ENCODE measurements around the gene SRGAP2C. TPM values are rescaled to one million over a fixed set of nuclear protein-coding genes. Genes with fewer than 3 reads are reported as not detected.
"Not testable (repeated sequence)": the region's sequence is repeated elsewhere in the genome, so short reads cannot be mapped to it uniquely, and the experiment has no call there.

The SRGAP2C gene
- total and polyA plus RNA-seq, 9 donors, result 12.4 to 32.4 (median 21.3) TPM

GRCh38 chr1:121298529-121298928 lies 113.8 kb downstream of the SRGAP2C start:
- H3K27ac ChIP-seq (ENCODE audit: low read length); H3K27me3 ChIP-seq (ENCODE audit: control insufficient read depth, insufficient read depth, low read length); H3K9me3 ChIP-seq (replicated peaks; ENCODE audit: control insufficient read depth, low read depth, low read length); DNase-seq; H3K4me1 ChIP-seq (ENCODE audit: control insufficient read depth, insufficient read depth, low read length); H3K36me3 ChIP-seq (ENCODE audit: control insufficient read depth, insufficient read depth, low read length); H3K4me3 ChIP-seq (ENCODE audit: low read length): not testable (repeated sequence)
- no CpG with 5 or more reads among the region's 4 CpGs for WGBS (ENCODE audit: insufficient coverage)

- not testable (repeated sequence) for H3K9me3 ChIP-seq (replicated peaks; ENCODE audit: control insufficient read depth, low read depth, low read length); DNase-seq; H3K27ac ChIP-seq (ENCODE audit: low read length); H3K4me3 ChIP-seq (ENCODE audit: low read length); H3K4me1 ChIP-seq (ENCODE audit: control insufficient read depth, insufficient read depth, low read length); H3K27me3 ChIP-seq (ENCODE audit: control insufficient read depth, insufficient read depth, low read length); H3K36me3 ChIP-seq (ENCODE audit: control insufficient read depth, insufficient read depth, low read length)
- no CpG with 5 or more reads among the region's 6 CpGs for WGBS (ENCODE audit: insufficient coverage)
These were observed 114.9 kb downstream of the SRGAP2C start for GRCh38 chr1:121299514-121300149.

GRCh38 chr1:121301876-121302275 lies 117.1 kb downstream of the SRGAP2C start:
- H3K27ac ChIP-seq (ENCODE audit: low read length); H3K9me3 ChIP-seq (replicated peaks; ENCODE audit: control insufficient read depth, low read depth, low read length); H3K27me3 ChIP-seq (ENCODE audit: control insufficient read depth, insufficient read depth, low read length); DNase-seq; H3K4me1 ChIP-seq (ENCODE audit: control insufficient read depth, insufficient read depth, low read length); H3K36me3 ChIP-seq (ENCODE audit: control insufficient read depth, insufficient read depth, low read length); H3K4me3 ChIP-seq (ENCODE audit: low read length): not testable (repeated sequence)
- no CpG with 5 or more reads among the region's 2 CpGs for whole genome bisulfite sequencing (ENCODE audit: insufficient coverage)

- not testable (repeated sequence) for H3K36me3 ChIP-seq (ENCODE audit: control insufficient read depth, insufficient read depth, low read length); H3K4me1 ChIP-seq (ENCODE audit: control insufficient read depth, insufficient read depth, low read length); H3K27ac ChIP-seq (ENCODE audit: low read length); DNase-seq; H3K9me3 ChIP-seq (replicated peaks; ENCODE audit: control insufficient read depth, low read depth, low read length); H3K4me3 ChIP-seq (ENCODE audit: low read length); H3K27me3 ChIP-seq (ENCODE audit: control insufficient read depth, insufficient read depth, low read length)
- no CpG with 5 or more reads among the region's 3 CpGs for WGBS (ENCODE audit: insufficient coverage)
These were observed 123.0 kb downstream of the SRGAP2C start for GRCh38 chr1:121307759-121308158.

- H3K9me3 ChIP-seq (replicated peaks; ENCODE audit: control insufficient read depth, low read depth, low read length); H3K27ac ChIP-seq (ENCODE audit: low read length); H3K4me3 ChIP-seq (ENCODE audit: low read length); H3K36me3 ChIP-seq (ENCODE audit: control insufficient read depth, insufficient read depth, low read length); H3K4me1 ChIP-seq (ENCODE audit: control insufficient read depth, insufficient read depth, low read length); H3K27me3 ChIP-seq (ENCODE audit: control insufficient read depth, insufficient read depth, low read length); DNase-seq: not testable (repeated sequence)
These were observed 130.7 kb downstream of the SRGAP2C start for GRCh38 chr1:121315509-121315908.

- not testable (repeated sequence) for H3K36me3 ChIP-seq (ENCODE audit: control insufficient read depth, insufficient read depth, low read length); H3K4me1 ChIP-seq (ENCODE audit: control insufficient read depth, insufficient read depth, low read length); H3K27me3 ChIP-seq (ENCODE audit: control insufficient read depth, insufficient read depth, low read length); H3K27ac ChIP-seq (ENCODE audit: low read length); H3K4me3 ChIP-seq (ENCODE audit: low read length); H3K9me3 ChIP-seq (replicated peaks; ENCODE audit: control insufficient read depth, low read depth, low read length); DNase-seq
- no CpG with 5 or more reads among the region's 3 CpGs for WGBS (ENCODE audit: insufficient coverage)
These were observed 131.3 kb downstream of the SRGAP2C start for GRCh38 chr1:121316081-121316480.

GRCh38 chr1:121317491-121318468 lies 133.0 kb downstream of the SRGAP2C start:
- not testable (repeated sequence) for H3K4me1 ChIP-seq (ENCODE audit: control insufficient read depth, insufficient read depth, low read length); DNase-seq; H3K9me3 ChIP-seq (replicated peaks; ENCODE audit: control insufficient read depth, low read depth, low read length); H3K36me3 ChIP-seq (ENCODE audit: control insufficient read depth, insufficient read depth, low read length); H3K4me3 ChIP-seq (ENCODE audit: low read length); H3K27me3 ChIP-seq (ENCODE audit: control insufficient read depth, insufficient read depth, low read length); H3K27ac ChIP-seq (ENCODE audit: low read length)
- no CpG with 5 or more reads among the region's 11 CpGs for WGBS (ENCODE audit: insufficient coverage)

- H3K27ac ChIP-seq (ENCODE audit: low read length); H3K4me3 ChIP-seq (ENCODE audit: low read length); H3K9me3 ChIP-seq (replicated peaks; ENCODE audit: control insufficient read depth, low read depth, low read length); DNase-seq; H3K36me3 ChIP-seq (ENCODE audit: control insufficient read depth, insufficient read depth, low read length); H3K4me1 ChIP-seq (ENCODE audit: control insufficient read depth, insufficient read depth, low read length); H3K27me3 ChIP-seq (ENCODE audit: control insufficient read depth, insufficient read depth, low read length): not testable (repeated sequence)
- no CpG with 5 or more reads among the region's 2 CpGs for WGBS (ENCODE audit: insufficient coverage)
These were observed 133.9 kb downstream of the SRGAP2C start for GRCh38 chr1:121318687-121319086.

- not testable (repeated sequence) for H3K27ac ChIP-seq (ENCODE audit: low read length); H3K4me1 ChIP-seq (ENCODE audit: control insufficient read depth, insufficient read depth, low read length); DNase-seq; H3K27me3 ChIP-seq (ENCODE audit: control insufficient read depth, insufficient read depth, low read length); H3K36me3 ChIP-seq (ENCODE audit: control insufficient read depth, insufficient read depth, low read length); H3K9me3 ChIP-seq (replicated peaks; ENCODE audit: control insufficient read depth, low read depth, low read length); H3K4me3 ChIP-seq (ENCODE audit: low read length)
- no CpG with 5 or more reads among the region's 1 CpG for WGBS (ENCODE audit: insufficient coverage)
These were observed 136.9 kb downstream of the SRGAP2C start for GRCh38 chr1:121321660-121322059.

GRCh38 chr1:121324726-121325125 lies 140.0 kb downstream of the SRGAP2C start:
- H3K9me3 ChIP-seq (replicated peaks; ENCODE audit: control insufficient read depth, low read depth, low read length); H3K36me3 ChIP-seq (ENCODE audit: control insufficient read depth, insufficient read depth, low read length); H3K4me3 ChIP-seq (ENCODE audit: low read length); H3K4me1 ChIP-seq (ENCODE audit: control insufficient read depth, insufficient read depth, low read length); H3K27ac ChIP-seq (ENCODE audit: low read length); DNase-seq; H3K27me3 ChIP-seq (ENCODE audit: control insufficient read depth, insufficient read depth, low read length): not testable (repeated sequence)

Measured in muscle of leg (tissue), 11 donors.